ENCODE data around the gene GSTK1.

The GSTK1 gene

GRCh38 chr7:143265017-143265693 is 1.9 kb downstream of the GSTK1 start:
- H3K4me3 ChIP-seq (ENCODE audit: low read depth, low read length), result no peak overlapping the region

GRCh38 chr7:143269251-143269650 is 6.0 kb downstream of the GSTK1 start:
- no peak for TF ChIP-seq CTCF (IDR thresholded peaks at IDR 0.05; ENCODE audit: borderline replicate concordance, insufficient read depth, low read depth, low read length)
- H3K4me3 ChIP-seq (ENCODE audit: low read depth, low read length), result no peak overlapping the region

More at GRCh38 chr7:143265017-143265693, 1.9 kb downstream of the GSTK1 start:
- no peak for TF ChIP-seq CTCF (IDR thresholded peaks at IDR 0.05; ENCODE audit: borderline replicate concordance, insufficient read depth, low read depth, low read length)

GRCh38 chr7:143271240-143271639 is 8.0 kb downstream of the GSTK1 start:
- TF ChIP-seq CTCF (IDR thresholded peaks at IDR 0.05; ENCODE audit: borderline replicate concordance, insufficient read depth, low read depth, low read length), result no peak
- H3K4me3 ChIP-seq (ENCODE audit: low read depth, low read length), result no peak overlapping the region

GRCh38 chr7:143272871-143273270 is 9.6 kb downstream of the GSTK1 start:
- TF ChIP-seq CTCF (IDR thresholded peaks at IDR 0.05; ENCODE audit: borderline replicate concordance, insufficient read depth, low read depth, low read length), result no peak
- no peak overlapping the region for H3K4me3 ChIP-seq (ENCODE audit: low read depth, low read length)

- no peak overlapping the region for H3K4me3 ChIP-seq (ENCODE audit: low read depth, low read length)
- TF ChIP-seq CTCF (IDR thresholded peaks at IDR 0.05; ENCODE audit: borderline replicate concordance, insufficient read depth, low read depth, low read length), result no peak
Observed at GRCh38 chr7:143279186-143280098, 16.2 kb downstream of the GSTK1 start.

- H3K4me3 ChIP-seq (ENCODE audit: low read depth, low read length), result no peak overlapping the region
- TF ChIP-seq CTCF (IDR thresholded peaks at IDR 0.05; ENCODE audit: borderline replicate concordance, insufficient read depth, low read depth, low read length), result no peak
Observed at GRCh38 chr7:143280160-143280559, 16.9 kb downstream of the GSTK1 start.

All from GM12875 (cell line).